Stomach (tissue), 9 donors: ENCODE measurements around the gene RAPGEF1. TPM values are rescaled to one million over a fixed set of nuclear protein-coding genes. Genes with fewer than 3 reads are reported as not detected.

Experiments used
- DNase-seq, 2 donors: peaks; one replicate each; pipeline versions ENCODE4 v3.0.0 to v3.0.0-alpha.2; 2013 to 2019
- H3K27ac ChIP-seq, 5 donors: fragments of 200-600 bp in 4 of 5; sonication (generic) in 4 of 5; one replicate each; pipeline ENCODE4 v1.5.1; 2013 to 2019; ENCODE audit warnings: mild to moderate bottlenecking in 1 of 5, moderate library complexity in 1 of 5
- H3K27me3 ChIP-seq, 3 donors: fragments of 200-600 bp; sonication (generic); one replicate each; pipeline ENCODE4 v1.5.1; 2017 to 2019; ENCODE audit warnings: mixed run types in 1 of 3
- H3K36me3 ChIP-seq, 4 donors: fragments of 200-600 bp; sonication (generic); 1 replicate in 3 of 4; 2 replicates in 1 of 4; pipeline ENCODE4 v1.5.1; 2016 to 2019
- H3K4me1 ChIP-seq, 4 donors: fragments of 200-600 bp; sonication (generic); one replicate each; pipeline ENCODE4 v1.5.1; 2016 to 2019
- H3K4me3 ChIP-seq, 4 donors: fragments of 200-600 bp; sonication (generic) in 3 of 4; one replicate each; pipeline ENCODE4 v1.5.1; 2016 to 2019; ENCODE audit warnings: mild to moderate bottlenecking in 1 of 4
- H3K9me3 ChIP-seq, 4 donors: fragments of 200-600 bp; sonication (generic); one replicate each; pipeline ENCODE4 v1.5.1; 2016 to 2019
- CTCF ChIP-seq, 7 experiments: fragments of 450-650 bp in 4 of 7; fragments of 200-600 bp in 3 of 7; sonication (generic) in 3 of 7; IDR thresholded peaks; one replicate each; pipeline ENCODE4 v1.5.1; 2016 to 2019; ENCODE audit warnings: antibody characterized with exemption in 7 of 7, control low read depth in 2 of 7, mild to moderate bottlenecking in 1 of 7
- EP300 ChIP-seq: sonication (generic); formaldehyde crosslinking; IDR thresholded peaks from one replicate; pipeline ENCODE4 v1.6.1; 2017; ENCODE audit warnings: antibody characterized with exemption
- POLR2A ChIP-seq, 4 donors: fragments of 450-650 bp; IDR thresholded peaks; one replicate each; pipeline ENCODE4 v1.6.1; 2016; ENCODE audit warnings: antibody characterized with exemption in 4 of 4, control low read depth in 2 of 4, mild to moderate bottlenecking in 1 of 4, moderate library complexity in 1 of 4
- POLR2AphosphoS5 ChIP-seq, 3 donors: sonication (generic); formaldehyde crosslinking; IDR thresholded peaks; one replicate each; pipeline ENCODE4 v1.6.1; 2016; ENCODE audit warnings: antibody characterized with exemption in 3 of 3
- WGBS, 5 donors: extraction: QIAGEN DNeasy Blood & Tissue Kit in 3 of 5; methylation state at CpG; one replicate each; pipeline versions ENCODE4 v1.1.5 to v1.1.7; 2013 to 2018; 5-methylcytosine and 5-hydroxymethylcytosine counted together
- intact Hi-C: fragments of 100-400 bp; cut with DNase I; formaldehyde crosslinking; loops from one replicate; pipeline ENCODE4 v1.15.1; 2023; ENCODE audit warnings: low total_unique reads
- polyA plus RNA-seq, 3 donors: library from polyadenylated mRNA; stranded (reverse); fragments of 200-250 nt; gene quantifications; one replicate each; pipeline ENCODE4 v1.2.3, GENCODE V29; 2013
- total RNA-seq, 5 donors: library from RNA; depleted of rRNA; stranded (reverse); fragments of >200 nt; gene quantifications; one replicate each; pipeline versions ENCODE4 v1.1.0 to v1.2.3, GENCODE V29; 2014 to 2016
- donor health status: healthy with polysubstance abuse.
- donor health status: Bipolar disorder and iron deficiency.
- donor health status: healthy.

RAPGEF1 gene
- total and polyA plus RNA-seq, 8 donors: 8.4 to 84.6 (median 45.1) TPM

GRCh38 chr9:131669269-131670157 lies 70.4 kb downstream of the RAPGEF1 start:
- no peaks in the 10 kb centered on the region for H3K9me3 ChIP-seq
- WGBS, 5 donors: 72 to 79% (median 76%) methylated on average over 11 to 12 of the region's 12 CpGs
- H3K27me3 ChIP-seq: no peaks in the 10 kb centered on the region
- no peaks in the 10 kb centered on the region for H3K36me3 ChIP-seq
- TF ChIP-seq POLR2AphosphoS5 (IDR thresholded peaks at IDR 0.05): no peak
- TF ChIP-seq POLR2A (IDR thresholded peaks at IDR 0.05): no peak
- TF ChIP-seq CTCF (IDR thresholded peaks at IDR 0.05): no peak
- no peak overlapping the region for H3K4me3 ChIP-seq
- H3K4me1 ChIP-seq: peaks cover 31 to 86% (median 61%) of the 10 kb centered on the region in 4 donors
- no peak for DNase-seq
- intact Hi-C loops: no loop called here
- H3K27ac ChIP-seq: peak overlapping the region; percentile 39 to 88 (median 75)

GRCh38 chr9:131668439-131669268 lies 71.2 kb downstream of the RAPGEF1 start:
- TF ChIP-seq EP300 (no peak), CTCF (IDR thresholded peaks at IDR 0.05) (no peak), POLR2A (IDR thresholded peaks at IDR 0.05) (no peak), POLR2AphosphoS5 (IDR thresholded peaks at IDR 0.05) (no peak)
- WGBS, 5 donors: 21 to 40% (median 33%) methylated on average over 13 to 15 of the region's 15 CpGs
- Histone ChIP-seq H3K9me3 (no peaks in the 10 kb centered on the region), H3K27ac (peak overlapping the region; percentile 39 to 88 (median 75)), H3K27me3 (no peaks in the 10 kb centered on the region), H3K4me1 (peaks cover 31 to 80% (median 58%) of the 10 kb centered on the region in 4 donors), H3K36me3 (no peaks in the 10 kb centered on the region), H3K4me3 (no peak overlapping the region)
- intact Hi-C loops: no loop called here
- DNase-seq: peak; percentile 63 to 67

- no peak for DNase-seq
- WGBS, 5 donors: 75 to 84% (median 82%) methylated on average over 9 of the region's 9 CpGs
- peaks cover 31 to 77% (median 57%) of the 10 kb centered on the region in 4 donors for H3K4me1 ChIP-seq
- intact Hi-C loops: no loop called here
- no peak overlapping the region for H3K4me3 ChIP-seq
- H3K27ac ChIP-seq: peak overlapping the region; percentile 31 to 88 (median 75)
- H3K36me3 ChIP-seq: no peaks in the 10 kb centered on the region
- H3K27me3 ChIP-seq: no peaks in the 10 kb centered on the region
- no peak for TF ChIP-seq EP300
- no peak for TF ChIP-seq POLR2AphosphoS5 (IDR thresholded peaks at IDR 0.05)
- TF ChIP-seq POLR2A (IDR thresholded peaks at IDR 0.05): no peak
- TF ChIP-seq CTCF (IDR thresholded peaks at IDR 0.05): no peak
- no peaks in the 10 kb centered on the region for H3K9me3 ChIP-seq
These were observed 71.8 kb downstream of the RAPGEF1 start for GRCh38 chr9:131668057-131668438.

- no peaks in the 10 kb centered on the region for H3K27me3 ChIP-seq
- peaks cover 31 to 74% (median 54%) of the 10 kb centered on the region in 4 donors for H3K4me1 ChIP-seq
- H3K9me3 ChIP-seq: no peaks in the 10 kb centered on the region
- TF ChIP-seq CTCF (IDR thresholded peaks at IDR 0.05): no peak
- TF ChIP-seq EP300: no peak
- no peak for TF ChIP-seq POLR2AphosphoS5 (IDR thresholded peaks at IDR 0.05)
- TF ChIP-seq POLR2A (IDR thresholded peaks at IDR 0.05): no peak
- H3K4me3 ChIP-seq: no peak overlapping the region
- DNase-seq: no peak
- no peaks in the 10 kb centered on the region for H3K36me3 ChIP-seq
- 50 to 77% (median 72%) methylated on average over 7 of the region's 7 CpGs for WGBS, 5 donors
- H3K27ac ChIP-seq: peak overlapping the region; percentile 22 to 88 (median 75)
- intact Hi-C loops: no loop called here
These were observed 72.3 kb downstream of the RAPGEF1 start for GRCh38 chr9:131667576-131667975.
